H1 (cell line): ENCODE data around the gene NSUN4. TPM values are rescaled to one million over a fixed set of nuclear protein-coding genes. Genes with fewer than 3 reads are reported as not detected.

Experiments used
- CTCF ChIA-PET: fragments of 300-600 bp; sonication (Branson Sonifier 250); formaldehyde crosslinking; loops from one replicate; lab custom pipeline; 2021; ENCODE audit not compliant: partially characterized antibody; lab: Charles Lee
- POLR2A ChIA-PET: fragments of 300-600 bp; sonication (Branson Sonifier 250); formaldehyde crosslinking; loops from one replicate; lab custom pipeline; 2021; ENCODE audit warnings: inconsistent platforms; ENCODE audit not compliant: partially characterized antibody; lab: Charles Lee
- DNase-seq, 2 experiments: peaks; one replicate each; pipeline versions ENCODE4 v3.0.0 to v3.0.0-alpha.2; 2010 to 2022; ENCODE audit warnings: low spot score in 2 of 2, low read depth in 1 of 2, mixed read lengths in 1 of 2
- FAIRE-seq: peaks from 2 replicates; lab custom pipeline; 2011; peaks lifted over from hg19 to GRCh38; lab: Jason Lieb, UNC
- H2AFZ ChIP-seq: 2 replicates; pipeline ENCODE4 v1.8.1; 2012; ENCODE audit warnings: low read length, inconsistent platforms
- H2AK5ac ChIP-seq: 2 replicates; pipeline ENCODE4 v1.6.1; 2013; ENCODE audit warnings: low read depth, low read length
- H2BK120ac ChIP-seq: replicated peaks from 2 replicates; pipeline ENCODE3; 2013; ENCODE audit warnings: low read depth, low read length, inconsistent platforms
- H2BK12ac ChIP-seq: 2 replicates; pipeline ENCODE4 v1.6.1; 2013; ENCODE audit warnings: low read depth, low read length
- H2BK15ac ChIP-seq: 2 replicates; pipeline ENCODE4 v1.6.1; 2013; ENCODE audit warnings: low read length
- H2BK20ac ChIP-seq: 2 replicates; pipeline ENCODE4 v1.6.1; 2013; ENCODE audit warnings: low read length
- H2BK5ac ChIP-seq: 2 replicates; pipeline ENCODE4 v1.6.1; 2013; ENCODE audit warnings: low read depth, low read length
- H3K14ac ChIP-seq: 2 replicates; pipeline ENCODE4 v1.6.1; 2013; ENCODE audit warnings: inconsistent platforms; ENCODE audit not compliant: insufficient read length
- H3K18ac ChIP-seq: 2 replicates; pipeline ENCODE4 v1.6.1; 2013; ENCODE audit warnings: low read length; ENCODE audit errors: extremely low read depth
- H3K23ac ChIP-seq: 2 replicates; pipeline ENCODE4 v1.6.1; 2013; ENCODE audit warnings: inconsistent platforms; ENCODE audit not compliant: insufficient read length
- H3K23me2 ChIP-seq: 2 replicates; pipeline ENCODE4 v1.6.1; 2013; ENCODE audit warnings: low read depth, low read length
- H3K27ac ChIP-seq: 2 replicates; pipeline ENCODE4 v1.6.1; 2011; ENCODE audit warnings: low read depth, low read length, inconsistent platforms
- H3K27me3 ChIP-seq, 4 experiments: replicated peaks in 1 of 4; 1 replicate in 1 of 4; 2 replicates in 3 of 4; pipeline versions ENCODE4 v1.6.1 to v1.8.1; 2011 to 2013; ENCODE audit warnings: low read length in 3 of 4, mild to moderate bottlenecking in 3 of 4, inconsistent platforms in 2 of 4, mixed read lengths in 2 of 4, moderate library complexity in 1 of 4; ENCODE audit not compliant: control insufficient read depth in 3 of 4, insufficient read depth in 3 of 4; ENCODE audit errors: extremely low read depth in 1 of 4
- H3K36me3 ChIP-seq, 4 experiments: 2 replicates each; pipeline versions ENCODE4 v1.6.1 to v1.8.1; 2011 to 2013; ENCODE audit warnings: mild to moderate bottlenecking in 4 of 4, low read length in 3 of 4, moderate library complexity in 2 of 4, control low read depth in 1 of 4, inconsistent platforms in 1 of 4; ENCODE audit not compliant: insufficient read depth in 4 of 4, control insufficient read depth in 2 of 4
- H3K4ac ChIP-seq: replicated peaks from 2 replicates; pipeline ENCODE3; 2013; ENCODE audit warnings: low read length, low read depth, mixed read lengths, inconsistent platforms; ENCODE audit not compliant: insufficient read length
- H3K4me1 ChIP-seq, 4 experiments: replicated peaks in 1 of 4; 1 replicate in 1 of 4; 2 replicates in 3 of 4; pipeline versions ENCODE4 v1.6.1 to v1.8.1; 2011 to 2013; ENCODE audit warnings: low read length in 3 of 4, inconsistent platforms in 2 of 4, mixed read lengths in 1 of 4; ENCODE audit not compliant: insufficient read depth in 4 of 4, control insufficient read depth in 3 of 4
- H3K4me2 ChIP-seq, 2 experiments: 2 replicates each; pipeline versions ENCODE4 v1.6.1 to v1.8.1; 2011 to 2013; ENCODE audit warnings: low read depth in 2 of 2, low read length in 2 of 2, control low read depth in 1 of 2, inconsistent platforms in 1 of 2, mild to moderate bottlenecking in 1 of 2; ENCODE audit not compliant: insufficient read depth in 1 of 2
- H3K4me3 ChIP-seq, 4 experiments: fragments of 200-600, 300-600 bp in 1 of 4; sonication (generic), shearing (Covaris generic), sonication (Bioruptor Twin) in 1 of 4; 2 replicates each; pipeline versions ENCODE4 v1.5.1 to v1.8.1; 2011 to 2016; ENCODE audit warnings: low read length in 4 of 4, low read depth in 3 of 4, control low read depth in 2 of 4, inconsistent platforms in 2 of 4, mild to moderate bottlenecking in 2 of 4, mixed read lengths in 1 of 4, moderate library complexity in 1 of 4; ENCODE audit not compliant: insufficient read depth in 2 of 4; ENCODE audit errors: extremely low read depth in 1 of 4
- H3K56ac ChIP-seq: replicated peaks from 2 replicates; pipeline ENCODE3; 2013; ENCODE audit warnings: low read depth, mild to moderate bottlenecking, mixed read lengths, low read length, inconsistent platforms; ENCODE audit not compliant: insufficient read length
- H3K79me1 ChIP-seq: 2 replicates; pipeline ENCODE4 v1.6.1; 2013; ENCODE audit warnings: low read depth, low read length, control low read depth
- H3K79me2 ChIP-seq, 2 experiments: 2 replicates each; pipeline versions ENCODE4 v1.6.1 to v1.8.1; 2012 to 2013; ENCODE audit warnings: low read length in 2 of 2, mild to moderate bottlenecking in 2 of 2, inconsistent platforms in 1 of 2; ENCODE audit not compliant: insufficient read depth in 2 of 2, control insufficient read depth in 1 of 2
- H3K9ac ChIP-seq, 4 experiments: replicated peaks in 1 of 4; 1 replicate in 1 of 4; 2 replicates in 3 of 4; pipeline versions ENCODE4 v1.6.1 to v1.8.1; 2011 to 2013; ENCODE audit warnings: low read depth in 3 of 4, low read length in 3 of 4, control low read depth in 2 of 4, mild to moderate bottlenecking in 2 of 4, moderate library complexity in 2 of 4, inconsistent platforms in 1 of 4; ENCODE audit errors: extremely low read depth in 1 of 4
- H3K9me3 ChIP-seq, 2 experiments: 2 replicates each; pipeline versions ENCODE4 v1.6.1 to v1.8.1; 2012 to 2013; ENCODE audit warnings: mild to moderate bottlenecking in 2 of 2, moderate library complexity in 2 of 2, control low read depth in 1 of 2, inconsistent platforms in 1 of 2, low read depth in 1 of 2, low read length in 1 of 2, mixed read lengths in 1 of 2; ENCODE audit not compliant: insufficient read depth in 2 of 2
- H4K20me1 ChIP-seq, 2 experiments: replicated peaks in 1 of 2; 2 replicates each; pipeline versions ENCODE3 to v1.8.1; 2011 to 2013; ENCODE audit warnings: inconsistent platforms in 2 of 2, low read length in 2 of 2, mild to moderate bottlenecking in 1 of 2; ENCODE audit not compliant: insufficient read depth in 2 of 2, control insufficient read depth in 1 of 2
- H4K5ac ChIP-seq: 2 replicates; pipeline ENCODE4 v1.6.1; 2013; ENCODE audit warnings: low read length, low read depth, mixed read lengths, inconsistent platforms; ENCODE audit not compliant: insufficient read length
- H4K8ac ChIP-seq: 2 replicates; pipeline ENCODE4 v1.8.0; 2013; ENCODE audit warnings: mild to moderate bottlenecking, moderate library complexity, low read length, inconsistent platforms; ENCODE audit not compliant: insufficient read depth; ENCODE audit errors: extremely low read depth
- H4K91ac ChIP-seq: replicated peaks from 2 replicates; pipeline ENCODE3; 2013; ENCODE audit warnings: low read length, mixed read lengths, inconsistent platforms; ENCODE audit not compliant: insufficient read length
- BACH1 ChIP-seq: IDR thresholded peaks from 2 replicates; pipeline ENCODE4 v1.6.1; 2012; ENCODE audit warnings: low read length, improper control_type of control experiment
- BCL11A ChIP-seq, 2 experiments: IDR thresholded peaks; one replicate each; pipeline ENCODE4 v1.6.1; 2011; ENCODE audit warnings: low read depth in 2 of 2, low read length in 2 of 2, mild to moderate bottlenecking in 2 of 2
- JUND ChIP-seq: IDR thresholded peaks from 2 replicates; pipeline ENCODE4 v1.6.1; 2011; ENCODE audit warnings: mild to moderate bottlenecking, improper control_type of control experiment, low read length
- RNF2 ChIP-seq: fragments of 200-900, 300-1000 bp; sonication (generic); IDR thresholded peaks from 2 replicates; pipeline ENCODE4 v1.7.1; 2016; ENCODE audit warnings: borderline replicate concordance, low read depth, mild to moderate bottlenecking, antibody characterized with exemption, low read length; ENCODE audit not compliant: poor library complexity, severe bottlenecking; ENCODE audit errors: missing control alignments
- SP1 ChIP-seq: IDR thresholded peaks from 2 replicates; pipeline ENCODE4 v1.6.1; 2011; ENCODE audit warnings: low read depth, low read length
- YY1 ChIP-seq: IDR thresholded peaks from 2 replicates; pipeline ENCODE4 v1.6.1; 2011; ENCODE audit warnings: low read depth, mild to moderate bottlenecking, low read length
- WGBS, 2 experiments: shearing (Covaris generic) in 1 of 2; methylation state at CpG; one replicate each; pipeline versions ENCODE4 v1.1.6 to v1.1.7; 2013 to 2015; ENCODE audit warnings: low lambda C conversion rate in 2 of 2, mixed read lengths in 2 of 2, inconsistent platforms in 1 of 2, low coverage in 1 of 2, missing lambda C conversion rate in 1 of 2; ENCODE audit not compliant: insufficient replicate concordance in 2 of 2, insufficient coverage in 1 of 2, insufficient read length in 1 of 2; ENCODE audit errors: extremely low coverage in 1 of 2, missing lambda C conversion rate in 1 of 2; 5-methylcytosine and 5-hydroxymethylcytosine counted together
- polyA plus RNA-seq, 7 experiments: library from polyadenylated mRNA; depleted of rRNA in 3 of 7; stranded (reverse) in 5 of 7; unstranded in 2 of 7; fragments of >200 nt in 5 of 7; fragments of 200-250 nt in 2 of 7; gene quantifications; 1 replicate in 5 of 7; 2 replicates in 1 of 7; 4 replicates in 1 of 7; pipeline versions ENCODE4 v1.2.1 to v1.2.3, GENCODE V29; 2011 to 2013; ENCODE audit warnings: missing spikeins in 2 of 7, mixed read lengths in 2 of 7
- total RNA-seq: library from RNA; stranded (reverse); fragmentation: NEBNext Ultra II Directional; extraction: Animal tissue kit (Norgen Biotek cat#: 25700); gene quantifications from 2 replicates; pipeline ENCODE4 v1.2.1, GENCODE V29; 2021

NSUN4 gene
- total and polyA plus RNA-seq, 2 of the 8 experiments (the other 6 are each of a cell fraction or from before 2014, with no cell fraction given): 9.7 to 15.7 TPM

DNA sequence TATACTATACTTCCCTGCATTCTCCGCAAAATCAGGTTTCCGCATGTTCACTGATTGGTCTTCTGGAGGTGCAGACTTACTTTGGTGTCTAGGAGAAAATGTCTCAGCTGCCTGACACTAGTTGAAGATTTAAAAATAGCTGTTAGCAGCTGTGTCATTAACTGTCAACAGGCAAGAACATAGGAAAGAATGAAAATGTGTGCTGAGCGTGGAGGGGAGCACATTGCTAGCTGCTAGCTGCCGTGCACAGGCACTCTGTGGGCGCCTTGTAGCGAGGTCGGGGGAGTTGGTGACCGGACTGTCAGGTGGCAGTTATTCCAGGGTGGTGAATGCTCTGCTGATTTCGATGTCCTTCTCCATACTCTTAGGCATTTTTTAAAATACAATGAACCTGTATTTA is 58.7 kb downstream of the NSUN4 start:
- H2AK5ac ChIP-seq: no peak overlapping the region
- no peak overlapping the region for H2AFZ ChIP-seq
- H3K4ac ChIP-seq: no peak overlapping the region
- DNase-seq: no peak
- no peak overlapping the region for H4K8ac ChIP-seq
- peaks cover 1 to 8% of the 10 kb centered on the region in 2 experiments for H4K20me1 ChIP-seq
- no peak overlapping the region for H2BK20ac ChIP-seq
- H3K14ac ChIP-seq: no peak overlapping the region
- H3K4me1 ChIP-seq: peaks cover 9 to 20% (median 13%) of the 10 kb centered on the region in 4 experiments
- H4K91ac ChIP-seq: no peak overlapping the region
- no peak for FAIRE-seq
- H2BK15ac ChIP-seq: no peak overlapping the region
- no peaks in the 10 kb centered on the region for H3K9me3 ChIP-seq
- no peaks in the 10 kb centered on the region; the same call in 1 of the 2 replicates for H3K79me1 ChIP-seq
- no peak overlapping the region for H3K4me3 ChIP-seq
- 91% methylated on average over 9 of the region's 9 CpGs; no CpG with 5 or more reads in 1 of the 2 experiments for WGBS, 2 experiments
- no peak overlapping the region for H3K18ac ChIP-seq
- CTCF ChIA-PET: interaction anchor here (1.6 to 25.3 kb wide), 3 partner anchors 8 to 30 kb away, joined by 5 to 513 read pairs (median 64); no protein-coding TSS in a partner anchor
- no peak overlapping the region for H3K27ac ChIP-seq
- H4K5ac ChIP-seq: no peak overlapping the region
- peaks cover 0 to 34% of the 10 kb centered on the region in 2 experiments; a peak in 2 of 4 replicates for H3K79me2 ChIP-seq
- no peak overlapping the region for H2BK5ac ChIP-seq
- H3K9ac ChIP-seq: no peak overlapping the region
- peaks cover 5% of the 10 kb centered on the region for H3K23me2 ChIP-seq
- H3K27me3 ChIP-seq: peaks cover 0 to 2% (median under 1%) of the 10 kb centered on the region in 4 experiments; a peak in 2 of 7 replicates
- H2BK12ac ChIP-seq: no peak overlapping the region
- no peak overlapping the region for H3K23ac ChIP-seq
- no peak overlapping the region for H3K4me2 ChIP-seq
- H3K36me3 ChIP-seq: no peaks in the 10 kb centered on the region
- POLR2A ChIA-PET: no interaction called here
- no peak overlapping the region for H3K56ac ChIP-seq
- no peak overlapping the region for H2BK120ac ChIP-seq
- no peak for TF ChIP-seq BCL11A (IDR thresholded peaks at IDR 0.05; ENCODE audit: low read depth in 2 of 2, low read length in 2 of 2)
- no peak for TF ChIP-seq JUND
- no peak for TF ChIP-seq SP1
- TF ChIP-seq RNF2: no peak
- TF ChIP-seq BACH1: no peak
- TF ChIP-seq YY1: no peak
